RWPE2 (cell line): Measurements from ENCODE around the gene DOK6.

Experiments used
- ATAC-seq: fragments of 200-7000 bp; cut with Tn5 transposase; 3 replicates; pipeline ENCODE4 v1.9.1; 2021; ENCODE audit warnings: low read depth
- DNase-seq: peaks from one replicate; pipeline ENCODE4 v3.0.0-alpha.2; 2020; ENCODE audit warnings: low spot score
- H3K27ac ChIP-seq: fragments of 450-650 bp; 2 replicates; pipeline ENCODE4 v1.5.1; 2017; ENCODE audit warnings: mild to moderate bottlenecking; ENCODE audit not compliant: poor library complexity, severe bottlenecking
- H3K27me3 ChIP-seq: fragments of 250-450 bp; sonication (Bioruptor Pico); 2 replicates; pipeline ENCODE4 v1.5.1; 2021; ENCODE audit warnings: mild to moderate bottlenecking, moderate library complexity; ENCODE audit not compliant: insufficient read depth, poor library complexity, severe bottlenecking
- H3K36me3 ChIP-seq: fragments of 250-450 bp; sonication (Bioruptor Pico); 2 replicates; pipeline ENCODE4 v1.5.1; 2020; ENCODE audit warnings: low read depth, mild to moderate bottlenecking, moderate library complexity
- H3K4me1 ChIP-seq: fragments of 250-450 bp; sonication (Bioruptor Pico); 2 replicates; pipeline ENCODE4 v1.5.1; 2021; ENCODE audit warnings: mild to moderate bottlenecking, moderate library complexity; ENCODE audit not compliant: insufficient read depth, poor library complexity, severe bottlenecking
- H3K4me3 ChIP-seq: fragments of 250-450 bp; sonication (Bioruptor Pico); 2 replicates; pipeline ENCODE4 v1.5.1; 2021; ENCODE audit warnings: mild to moderate bottlenecking, moderate library complexity; ENCODE audit not compliant: severe bottlenecking
- H3K9me3 ChIP-seq: fragments of 250-450 bp; sonication (Bioruptor Pico); 2 replicates; pipeline ENCODE4 v1.5.1; 2021; ENCODE audit warnings: mild to moderate bottlenecking, moderate library complexity; ENCODE audit not compliant: severe bottlenecking
- CTCF ChIP-seq: fragments of 450-650 bp; IDR thresholded peaks from one replicate; pipeline ENCODE4 v1.5.1; 2017; ENCODE audit warnings: mild to moderate bottlenecking, moderate library complexity; ENCODE audit not compliant: poor library complexity, severe bottlenecking

DOK6 gene

GRCh38 chr18:69612242-69612641 is 211.6 kb downstream of the DOK6 start:
- Histone ChIP-seq H3K36me3 (no peaks in the 10 kb centered on the region), H3K9me3 (no peaks in the 10 kb centered on the region), H3K27me3 (no peaks in the 10 kb centered on the region), H3K27ac (no peak overlapping the region), H3K4me3 (no peak overlapping the region), H3K4me1 (no peaks in the 10 kb centered on the region)
- ATAC-seq, result no peak
- no peak for TF ChIP-seq CTCF
- DNase-seq, result no peak

- Histone ChIP-seq H3K36me3 (no peaks in the 10 kb centered on the region), H3K9me3 (no peaks in the 10 kb centered on the region), H3K4me3 (no peak overlapping the region), H3K27ac (no peak overlapping the region), H3K4me1 (no peaks in the 10 kb centered on the region), H3K27me3 (no peaks in the 10 kb centered on the region)
- DNase-seq, result no peak
- no peak for ATAC-seq
- no peak for TF ChIP-seq CTCF
Observed at GRCh38 chr18:69616114-69616513, 215.4 kb downstream of the DOK6 start.

- H3K36me3 ChIP-seq, result no peaks in the 10 kb centered on the region
- no peak for ATAC-seq
- no peak for DNase-seq
- no peaks in the 10 kb centered on the region for H3K4me1 ChIP-seq
- no peak overlapping the region for H3K27ac ChIP-seq
- no peak for TF ChIP-seq CTCF
- no peaks in the 10 kb centered on the region for H3K27me3 ChIP-seq
- H3K9me3 ChIP-seq, result no peaks in the 10 kb centered on the region
- no peak overlapping the region for H3K4me3 ChIP-seq
Observed at GRCh38 chr18:69617408-69617807, 216.7 kb downstream of the DOK6 start.

- Histone ChIP-seq H3K27me3 (no peaks in the 10 kb centered on the region), H3K4me1 (no peaks in the 10 kb centered on the region), H3K27ac (no peak overlapping the region), H3K4me3 (no peak overlapping the region), H3K36me3 (no peaks in the 10 kb centered on the region), H3K9me3 (no peaks in the 10 kb centered on the region)
- TF ChIP-seq CTCF, result no peak
- DNase-seq, result no peak
- no peak for ATAC-seq
Observed at GRCh38 chr18:69617888-69618287, 217.2 kb downstream of the DOK6 start.

GRCh38 chr18:69622184-69622583 is 221.5 kb downstream of the DOK6 start:
- TF ChIP-seq CTCF, result no peak
- no peaks in the 10 kb centered on the region for H3K36me3 ChIP-seq
- DNase-seq, result no peak
- no peak for ATAC-seq
- H3K9me3 ChIP-seq, result no peaks in the 10 kb centered on the region
- no peak overlapping the region for H3K27ac ChIP-seq
- no peaks in the 10 kb centered on the region for H3K4me1 ChIP-seq
- no peak overlapping the region for H3K4me3 ChIP-seq
- H3K27me3 ChIP-seq, result no peaks in the 10 kb centered on the region
